ENCODE data around the gene CACNA2D3.

The CACNA2D3 gene

GRCh38 chr3:54572197-54572895 lies 450.0 kb downstream of the CACNA2D3 start:
- no peak for TF ChIP-seq CTCF (IDR thresholded peaks at IDR 0.05; ENCODE audit: extremely low read depth, missing control alignments)
- DNase-seq (ENCODE audit: low spot score): no peak

- no peak for DNase-seq (ENCODE audit: low spot score)
- no peak for TF ChIP-seq CTCF (IDR thresholded peaks at IDR 0.05; ENCODE audit: extremely low read depth, missing control alignments)
Measured at GRCh38 chr3:54573858-54574257, 451.5 kb downstream of the CACNA2D3 start.

- TF ChIP-seq CTCF (IDR thresholded peaks at IDR 0.05; ENCODE audit: extremely low read depth, missing control alignments): no peak
- no peak for DNase-seq (ENCODE audit: low spot score)
Measured at GRCh38 chr3:54574906-54575617, 452.7 kb downstream of the CACNA2D3 start.

- DNase-seq (ENCODE audit: low spot score): no peak
- TF ChIP-seq CTCF (IDR thresholded peaks at IDR 0.05; ENCODE audit: extremely low read depth, missing control alignments): no peak
Measured at GRCh38 chr3:54575618-54575960, 453.2 kb downstream of the CACNA2D3 start.

- no peak for TF ChIP-seq CTCF (IDR thresholded peaks at IDR 0.05; ENCODE audit: extremely low read depth, missing control alignments)
- no peak for DNase-seq (ENCODE audit: low spot score)
Measured at GRCh38 chr3:54577313-54577712, 455.0 kb downstream of the CACNA2D3 start.

- no peak for TF ChIP-seq CTCF (IDR thresholded peaks at IDR 0.05; ENCODE audit: extremely low read depth, missing control alignments)
Measured at GRCh38 chr3:54578417-54578816, 456.1 kb downstream of the CACNA2D3 start.

GRCh38 chr3:54580453-54580852 lies 458.1 kb downstream of the CACNA2D3 start:
- DNase-seq (ENCODE audit: low spot score): no peak
- no peak for TF ChIP-seq CTCF (IDR thresholded peaks at IDR 0.05; ENCODE audit: extremely low read depth, missing control alignments)

More at GRCh38 chr3:54578417-54578816, 456.1 kb downstream of the CACNA2D3 start:
- no peak for DNase-seq (ENCODE audit: low spot score)
